GM10266 (cell line): Measurements from ENCODE around the gene UGT1A3.

Source experiments
- DNase-seq: peaks from one replicate; pipeline ENCODE4 v3.0.0; 2012; ENCODE audit errors: extremely low spot score
- TF ChIP-seq, protein P1 (sequence below): IDR thresholded peaks from 2 replicates; pipeline ENCODE4 v1.5.1; 2012; ENCODE audit warnings: mild to moderate bottlenecking, low read depth; ENCODE audit not compliant: control insufficient read depth, insufficient read depth; ENCODE audit errors: missing control alignments

The UGT1A3 gene

GRCh38 chr2:233798335-233799086, 69.7 kb downstream of the UGT1A3 start:
- DNase-seq = no peak
- TF ChIP-seq, protein P1, sequence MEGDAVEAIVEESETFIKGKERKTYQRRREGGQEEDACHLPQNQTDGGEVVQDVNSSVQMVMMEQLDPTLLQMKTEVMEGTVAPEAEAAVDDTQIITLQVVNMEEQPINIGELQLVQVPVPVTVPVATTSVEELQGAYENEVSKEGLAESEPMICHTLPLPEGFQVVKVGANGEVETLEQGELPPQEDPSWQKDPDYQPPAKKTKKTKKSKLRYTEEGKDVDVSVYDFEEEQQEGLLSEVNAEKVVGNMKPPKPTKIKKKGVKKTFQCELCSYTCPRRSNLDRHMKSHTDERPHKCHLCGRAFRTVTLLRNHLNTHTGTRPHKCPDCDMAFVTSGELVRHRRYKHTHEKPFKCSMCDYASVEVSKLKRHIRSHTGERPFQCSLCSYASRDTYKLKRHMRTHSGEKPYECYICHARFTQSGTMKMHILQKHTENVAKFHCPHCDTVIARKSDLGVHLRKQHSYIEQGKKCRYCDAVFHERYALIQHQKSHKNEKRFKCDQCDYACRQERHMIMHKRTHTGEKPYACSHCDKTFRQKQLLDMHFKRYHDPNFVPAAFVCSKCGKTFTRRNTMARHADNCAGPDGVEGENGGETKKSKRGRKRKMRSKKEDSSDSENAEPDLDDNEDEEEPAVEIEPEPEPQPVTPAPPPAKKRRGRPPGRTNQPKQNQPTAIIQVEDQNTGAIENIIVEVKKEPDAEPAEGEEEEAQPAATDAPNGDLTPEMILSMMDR = no peak

DNA sequence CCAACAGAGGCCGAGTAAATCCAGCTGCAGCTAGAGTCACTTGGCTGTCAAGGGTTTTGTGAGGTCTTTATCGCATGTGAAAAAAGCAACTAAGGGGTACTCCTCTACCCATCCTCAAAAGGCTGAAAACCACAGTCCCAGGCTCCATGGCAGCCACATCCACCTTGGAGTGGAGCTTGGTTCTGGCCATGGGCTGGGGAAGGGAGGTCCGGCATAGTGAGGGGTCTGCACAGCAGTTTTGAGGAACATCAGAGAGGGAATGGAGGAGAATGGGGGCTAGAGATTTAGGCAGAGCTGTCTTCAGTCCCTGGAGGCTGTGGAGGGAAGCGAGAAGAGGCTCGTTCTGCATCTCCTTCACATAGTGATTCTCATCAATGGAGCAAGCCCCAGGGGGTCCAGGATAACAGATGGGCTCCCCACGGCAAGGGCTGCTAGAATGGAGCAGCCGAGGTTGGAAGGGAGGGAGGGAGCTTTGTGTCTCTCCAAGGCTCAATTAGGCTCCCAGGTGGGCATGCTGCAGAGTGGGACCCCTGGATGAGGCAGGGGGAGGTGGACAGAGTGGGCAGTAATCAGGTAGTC, 70.3 kb downstream of the UGT1A3 start:
- TF ChIP-seq, protein P1 = no peak
- DNase-seq = no peak

DNA sequence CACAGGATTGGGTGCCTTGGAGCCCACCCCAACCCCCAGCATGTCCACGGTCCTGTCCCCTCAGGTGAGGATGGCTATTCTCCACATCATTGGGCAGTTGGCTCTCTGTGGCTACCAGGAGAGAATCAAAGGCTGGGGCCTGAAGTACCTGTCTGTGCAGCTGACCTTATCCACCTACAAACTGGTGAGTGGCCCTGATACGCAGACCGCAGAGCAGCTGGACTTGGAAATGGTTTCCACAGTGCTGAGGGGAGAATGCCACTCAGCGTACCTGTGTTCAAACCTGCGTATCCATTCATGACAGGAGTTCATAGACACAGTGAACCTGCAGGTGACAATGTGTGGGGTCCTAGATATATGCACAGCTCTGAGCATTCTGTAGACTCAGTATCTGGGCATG, 70.9 kb downstream of the UGT1A3 start:
- DNase-seq = no peak
- TF ChIP-seq, protein P1 = no peak

- TF ChIP-seq, protein P1 = no peak
- DNase-seq = no peak
Observed at GRCh38 chr2:233800208-233800607, 71.4 kb downstream of the UGT1A3 start.

GRCh38 chr2:233801357-233802131, 72.7 kb downstream of the UGT1A3 start:
- TF ChIP-seq, protein P1 = no peak
- no peak for DNase-seq

DNA sequence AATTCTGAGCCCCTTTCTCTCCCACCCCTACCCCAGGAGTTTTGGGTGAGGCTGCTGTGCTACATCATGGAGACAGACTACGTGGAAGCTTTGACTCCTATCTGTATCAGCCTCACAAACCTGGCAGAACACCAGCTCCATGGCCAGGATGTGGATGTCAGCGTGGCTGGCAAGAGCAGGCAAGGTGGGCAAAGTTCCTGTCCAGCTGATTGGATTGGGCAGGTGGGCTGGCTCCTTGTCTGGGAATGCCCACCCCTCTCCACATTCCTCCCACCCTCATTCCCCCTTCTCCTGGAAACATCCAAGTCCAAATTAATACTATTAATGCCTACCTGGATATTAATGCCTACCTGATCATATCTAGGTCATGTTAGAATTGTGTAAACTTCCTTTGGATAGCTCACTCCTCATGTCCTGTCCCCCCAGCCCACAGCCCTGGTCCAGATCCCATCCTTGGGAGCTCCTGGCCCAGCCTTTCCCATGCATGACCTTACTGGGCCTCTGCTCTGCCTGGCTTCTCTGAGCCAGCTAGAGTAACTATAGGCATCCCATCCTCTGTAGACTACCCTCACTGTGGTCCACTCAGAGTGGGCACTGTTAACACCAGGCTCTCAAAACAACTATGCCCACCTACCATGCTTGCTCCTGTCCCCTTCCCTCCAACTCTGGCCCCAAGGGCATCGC, 73.4 kb downstream of the UGT1A3 start:
- TF ChIP-seq, protein P1 = no peak
- DNase-seq = no peak
